HL-60 (cell line): ENCODE measurements around the gene OR51B5.
"Not testable (repeated sequence)": the region's sequence is repeated elsewhere in the genome, so short reads cannot be mapped to it uniquely, and the experiment has no call there.

Source experiments
- DNase-seq, 2 experiments: peaks; one replicate each; pipeline ENCODE4 v3.0.0-alpha.2; 2010 to 2020; ENCODE audit warnings: low read depth in 1 of 2, low spot score in 1 of 2
- H3K27ac ChIP-seq: fragments of 250-450 bp; sonication (Bioruptor Pico); replicated peaks from 2 replicates; pipeline ENCODE4 v1.5.1; 2020; ENCODE audit warnings: mild to moderate bottlenecking, moderate library complexity
- H3K27me3 ChIP-seq: fragments of 250-450 bp; sonication (Bioruptor Pico); 2 replicates; pipeline ENCODE4 v1.5.1; 2021; ENCODE audit warnings: mild to moderate bottlenecking, moderate library complexity; ENCODE audit not compliant: insufficient read depth, poor library complexity, severe bottlenecking
- H3K4me3 ChIP-seq: replicated peaks from 2 replicates; pipeline ENCODE4 v1.5.1; 2011; ENCODE audit warnings: mild to moderate bottlenecking, control low read depth, low read length; ENCODE audit not compliant: insufficient read depth
- CTCF ChIP-seq: IDR thresholded peaks from one replicate; pipeline ENCODE4 v1.5.1; 2011; ENCODE audit warnings: low read length, control low read depth, inconsistent platforms; ENCODE audit not compliant: insufficient read depth
- GABPA ChIP-seq: IDR thresholded peaks from 2 replicates; pipeline ENCODE4 v1.6.1; 2012; ENCODE audit warnings: low read depth
- POLR2AphosphoS5 ChIP-seq: IDR thresholded peaks from 2 replicates; pipeline ENCODE4 v1.6.1; 2012; ENCODE audit warnings: low read depth
- REST ChIP-seq: IDR thresholded peaks from 2 replicates; pipeline ENCODE4 v1.6.1; 2012; ENCODE audit warnings: low read depth; ENCODE audit not compliant: insufficient replicate concordance
- SPI1 ChIP-seq: IDR thresholded peaks from 2 replicates; pipeline ENCODE4 v1.6.1; 2012; ENCODE audit warnings: low read depth, mild to moderate bottlenecking, borderline replicate concordance

The OR51B5 gene

GRCh38 chr11:5339771-5340322 is 3.5 kb downstream of the OR51B5 start:
- TF ChIP-seq REST (no peak), SPI1 (no peak), GABPA (no peak), POLR2AphosphoS5 (no peak), CTCF (no peak)
- no peak for DNase-seq
- Histone ChIP-seq H3K4me3 (no peak overlapping the region), H3K27ac (no peak overlapping the region), H3K27me3 (peaks cover 6% of the 10 kb centered on the region)

- H3K27me3 ChIP-seq, H3K27ac ChIP-seq, H3K4me3 ChIP-seq: not testable (repeated sequence)
These were observed 6.1 kb downstream of the OR51B5 start for GRCh38 chr11:5337253-5337652.

GRCh38 chr11:5336331-5336730 is 7.0 kb downstream of the OR51B5 start:
- DNase-seq = no peak
- no peak for TF ChIP-seq GABPA
- no peak for TF ChIP-seq CTCF
- TF ChIP-seq REST = no peak
- no peak for TF ChIP-seq SPI1
- no peak for TF ChIP-seq POLR2AphosphoS5

More at GRCh38 chr11:5337253-5337652, 6.1 kb downstream of the OR51B5 start:
- not testable (repeated sequence) for DNase-seq

GRCh38 chr11:5335170-5335569 is 8.2 kb downstream of the OR51B5 start:
- no peak overlapping the region for H3K4me3 ChIP-seq
- TF ChIP-seq GABPA (no peak), REST (no peak), POLR2AphosphoS5 (no peak), CTCF (no peak), SPI1 (no peak)
- H3K27ac ChIP-seq = no peak overlapping the region
- no peak for DNase-seq
- H3K27me3 ChIP-seq = peaks cover 3% of the 10 kb centered on the region

More at GRCh38 chr11:5336331-5336730, 7.0 kb downstream of the OR51B5 start:
- H3K27ac ChIP-seq = no peak overlapping the region
- no peak overlapping the region for H3K4me3 ChIP-seq
- H3K27me3 ChIP-seq = peaks cover 6% of the 10 kb centered on the region
